DMS53 treated with DMSO at 0.1 percent for 48 hours (cell line): ENCODE results near the gene ADARB2.

ENCODE experiments used
- DNase-seq: peaks from one replicate; lab custom pipeline; 2025; ENCODE audit not compliant: unreplicated experiment; lab: John Stamatoyannopoulos, UW

Gene ADARB2

DNA sequence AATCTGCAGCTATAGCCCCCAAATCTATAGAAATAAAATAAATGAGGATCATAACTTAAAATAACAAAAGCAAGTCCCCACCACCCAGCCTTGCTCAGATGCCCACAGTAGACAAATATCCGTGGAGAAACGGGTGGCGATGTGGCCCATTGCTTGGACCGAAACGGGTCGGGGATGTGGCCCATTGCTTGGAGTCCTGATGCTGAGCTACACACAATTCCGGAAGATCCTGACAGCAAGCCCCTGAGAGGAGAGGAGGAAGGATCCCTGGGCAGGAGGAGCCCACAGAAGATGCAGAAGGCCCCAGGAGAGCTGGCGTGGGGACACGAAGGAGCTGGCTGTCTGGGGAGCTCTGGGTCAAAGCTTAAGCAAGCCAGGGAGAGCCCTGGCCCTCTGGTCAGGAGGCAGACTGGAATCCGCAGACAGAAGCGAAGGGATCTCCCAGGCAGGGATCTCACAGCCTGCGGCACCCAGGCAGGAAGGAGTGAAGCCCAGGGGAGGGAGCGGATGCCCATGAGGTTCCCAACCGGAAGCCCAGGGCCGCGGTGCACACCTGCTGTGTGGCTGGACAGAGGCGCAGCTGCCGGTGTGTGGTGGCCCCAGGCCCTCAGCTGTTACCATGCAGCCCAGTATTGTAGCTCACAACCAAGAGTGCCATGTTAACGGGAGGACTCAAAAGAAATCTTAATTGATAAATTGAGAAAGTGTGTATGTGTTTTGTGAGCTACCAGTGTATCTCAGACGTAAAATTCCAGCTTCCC, 138.8 kb downstream of the ADARB2 start:
- DNase-seq: no peak

DNA sequence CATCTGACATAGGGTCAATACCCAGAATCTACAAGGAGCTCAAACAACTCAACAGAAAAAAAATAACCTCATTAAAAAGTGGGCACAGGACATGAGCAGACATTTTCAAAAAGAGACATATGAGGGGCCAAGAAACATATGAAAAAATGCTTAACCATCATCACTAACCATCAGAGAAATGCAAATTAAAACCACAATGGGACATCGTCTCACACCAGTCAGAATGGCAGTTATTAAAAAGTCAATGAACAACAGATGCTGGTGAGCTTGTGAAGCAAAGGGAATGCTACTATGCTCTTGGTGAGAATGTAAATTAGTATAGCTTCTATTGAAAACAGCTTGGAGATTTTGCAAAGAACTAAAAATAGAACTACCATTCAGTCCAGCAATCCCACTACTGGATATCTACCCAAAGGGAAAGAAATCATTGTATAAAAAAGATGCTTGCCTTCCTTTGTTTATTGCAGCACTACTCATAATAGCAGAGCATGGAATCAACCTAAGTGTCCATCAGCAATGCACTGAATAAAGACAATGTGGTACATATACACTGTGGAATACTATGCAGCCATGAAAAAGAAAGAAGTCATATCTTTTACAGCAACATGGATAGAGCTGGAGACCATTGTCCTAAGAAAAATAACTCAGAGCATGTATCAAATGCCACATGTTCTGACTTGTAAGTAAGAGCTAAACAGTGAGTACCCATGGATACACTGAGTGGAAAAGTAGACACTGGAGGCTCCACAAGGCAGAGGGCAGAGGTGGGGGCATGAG, 139.8 kb downstream of the ADARB2 start:
- no peak for DNase-seq

DNA sequence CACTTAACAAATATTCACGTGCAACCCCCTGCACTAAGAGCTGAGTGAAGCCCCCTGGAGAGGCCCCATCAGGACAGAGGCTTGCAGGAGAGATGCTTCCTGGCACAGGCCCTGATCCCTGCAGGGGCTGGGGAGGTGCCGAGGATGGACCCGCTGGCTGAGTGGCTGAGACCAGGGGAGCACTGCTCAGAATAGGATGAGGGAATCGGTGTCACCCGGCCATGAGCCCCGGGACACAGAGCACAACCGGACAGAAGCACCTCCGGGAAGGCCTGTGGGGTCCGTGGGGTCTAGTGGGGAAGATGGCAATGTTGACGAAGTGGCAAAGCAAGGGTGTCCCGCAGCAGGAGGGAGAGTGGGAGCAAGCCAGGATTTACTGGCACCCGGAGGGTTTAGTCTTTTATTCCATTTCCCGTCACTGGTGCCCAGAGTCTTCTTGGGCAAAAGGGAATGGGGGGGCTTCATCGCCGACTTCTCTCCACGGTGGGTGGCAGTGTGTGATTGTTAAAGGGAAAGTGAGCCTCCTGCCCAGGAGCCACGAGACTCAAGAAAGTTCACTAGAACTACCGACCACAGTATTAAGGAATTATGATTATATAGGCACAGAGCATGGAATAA, 140.7 kb downstream of the ADARB2 start:
- no peak for DNase-seq

DNA sequence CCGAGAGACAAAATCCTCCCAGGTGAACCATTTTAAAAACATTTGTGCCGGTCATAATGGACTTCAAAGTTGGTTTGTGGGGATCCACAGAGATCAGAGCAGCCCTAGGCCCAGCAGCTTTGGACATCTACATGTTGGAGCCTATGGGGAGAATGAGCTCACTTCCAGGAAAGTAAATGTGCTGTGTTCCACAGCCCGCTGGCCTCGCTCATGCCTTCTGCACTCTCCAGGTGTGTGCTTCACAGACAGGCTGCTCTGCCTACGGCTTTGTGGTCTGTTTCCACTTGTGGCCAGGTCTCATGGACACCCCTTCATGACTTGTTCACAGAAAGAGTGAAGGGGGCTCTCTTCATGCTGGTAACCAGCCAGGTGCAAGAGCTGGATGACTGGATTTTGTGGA, 141.6 kb downstream of the ADARB2 start:
- no peak for DNase-seq

DNA sequence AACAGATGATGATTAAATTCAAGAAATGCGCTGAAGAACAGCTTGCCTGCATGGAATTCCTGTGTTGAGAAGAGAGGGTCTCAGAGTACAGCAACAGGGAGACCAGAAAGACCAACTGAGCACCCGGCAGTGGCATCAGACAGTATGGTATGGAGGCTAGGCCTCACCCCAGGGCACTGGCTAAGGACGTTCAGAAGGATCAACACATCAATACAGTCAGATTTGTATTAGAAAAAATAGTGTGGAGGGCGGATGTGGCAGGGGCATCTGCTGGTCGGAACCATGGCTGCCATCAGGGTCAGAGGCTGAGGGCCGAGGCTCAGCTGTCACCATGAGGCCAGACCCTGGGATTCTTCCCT, 142.1 kb downstream of the ADARB2 start:
- DNase-seq: no peak

DNA sequence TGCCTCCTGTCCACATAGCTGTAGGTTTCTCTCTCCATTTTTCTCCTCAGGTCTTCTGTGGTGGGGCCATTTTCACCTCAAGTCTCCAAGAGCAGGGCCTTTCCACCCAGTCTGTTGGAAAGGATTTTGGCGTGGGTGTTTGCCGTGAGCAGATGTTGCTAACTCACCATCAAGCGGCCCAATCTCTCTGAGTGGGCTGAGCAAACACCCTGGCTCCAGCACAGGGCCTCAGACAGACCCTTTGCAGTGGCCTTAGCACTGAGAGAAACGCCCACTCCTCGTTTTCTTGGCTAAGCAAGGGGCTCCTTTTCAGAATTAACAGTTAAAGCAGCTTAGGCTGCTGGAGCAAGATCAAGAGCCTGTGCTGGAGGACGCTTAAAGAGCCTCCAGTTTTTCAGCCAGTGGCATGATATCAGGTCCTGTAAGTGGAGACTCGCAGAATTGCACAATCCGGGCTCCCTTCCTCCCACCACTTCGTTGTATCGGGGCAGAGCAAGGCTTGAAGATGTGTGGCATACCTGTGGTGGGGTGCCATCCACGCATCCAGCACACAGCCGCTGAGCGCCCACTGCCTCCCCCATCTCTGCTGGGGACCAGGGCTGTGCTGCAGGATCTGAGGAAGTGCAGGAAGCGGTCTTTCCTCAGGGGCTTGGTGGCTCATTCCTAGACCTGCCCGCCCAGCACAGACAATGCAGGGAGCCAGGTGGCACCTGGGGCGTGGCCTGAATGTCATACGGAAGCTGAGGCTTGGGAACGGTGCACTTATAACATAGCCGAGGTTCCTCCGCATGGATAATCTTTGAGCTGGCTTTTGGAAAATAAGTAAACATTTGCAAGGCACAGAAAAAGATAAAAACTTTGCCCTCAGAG, 142.7 kb downstream of the ADARB2 start:
- DNase-seq: no peak

DNA sequence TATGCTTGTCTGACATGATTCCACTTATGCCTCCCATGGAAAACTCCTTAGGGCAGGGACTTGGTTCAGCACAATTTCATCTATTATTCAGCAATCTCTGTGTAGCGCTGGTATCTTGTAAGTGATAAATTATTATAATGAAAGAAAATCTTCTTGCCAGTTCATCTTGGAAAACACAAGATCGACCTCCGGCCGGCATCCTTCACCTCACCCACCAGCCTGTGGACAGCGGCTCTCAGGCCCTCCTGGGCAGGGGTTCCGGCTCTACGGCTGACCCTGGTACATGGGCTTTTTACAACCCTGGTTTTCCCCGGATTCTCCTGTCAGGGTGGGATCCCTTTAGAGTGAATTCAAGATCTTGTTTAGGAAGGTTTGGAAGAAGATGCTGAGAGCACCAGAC, 145.6 kb downstream of the ADARB2 start:
- DNase-seq: no peak

DNA sequence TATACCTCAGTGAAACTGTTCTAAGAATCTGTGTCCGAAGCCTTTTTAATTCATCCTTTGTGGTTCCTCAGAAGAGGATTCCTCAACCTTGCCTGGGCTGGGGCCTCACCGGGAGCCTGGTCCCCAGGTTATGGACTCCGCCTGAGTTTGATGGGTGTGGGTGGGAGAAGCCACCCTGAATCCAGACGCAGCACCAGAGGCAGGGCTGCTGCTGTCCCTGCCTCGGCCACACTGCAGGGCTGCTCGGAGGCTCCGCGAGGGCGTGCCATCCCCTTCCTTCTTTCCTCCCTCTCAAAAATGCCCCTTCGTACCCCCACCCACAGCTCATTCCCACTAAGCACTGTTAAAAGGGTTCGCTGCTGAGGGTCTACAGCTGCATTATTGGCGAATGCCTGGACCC, 146.3 kb downstream of the ADARB2 start:
- no peak for DNase-seq

DNA sequence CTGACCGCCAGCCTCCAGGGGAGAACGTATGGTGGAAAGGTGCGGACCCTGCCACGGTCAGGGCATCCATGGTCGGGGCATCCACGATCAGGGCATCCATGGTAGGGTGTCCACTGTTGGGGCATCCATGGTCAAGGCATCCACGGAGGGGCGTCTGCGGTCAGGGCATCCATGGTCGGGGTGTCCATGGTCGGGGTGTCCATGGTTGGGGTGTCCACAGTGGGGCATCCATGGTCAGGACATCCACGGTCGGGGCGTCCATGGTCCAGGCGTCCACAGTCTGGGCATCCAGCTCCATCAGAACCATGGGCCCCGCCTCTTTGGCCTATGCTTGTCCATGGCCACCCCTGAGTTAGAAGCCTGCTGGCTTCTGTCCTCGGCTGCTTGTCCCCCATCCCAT, 148.1 kb downstream of the ADARB2 start:
- no peak for DNase-seq

DNA sequence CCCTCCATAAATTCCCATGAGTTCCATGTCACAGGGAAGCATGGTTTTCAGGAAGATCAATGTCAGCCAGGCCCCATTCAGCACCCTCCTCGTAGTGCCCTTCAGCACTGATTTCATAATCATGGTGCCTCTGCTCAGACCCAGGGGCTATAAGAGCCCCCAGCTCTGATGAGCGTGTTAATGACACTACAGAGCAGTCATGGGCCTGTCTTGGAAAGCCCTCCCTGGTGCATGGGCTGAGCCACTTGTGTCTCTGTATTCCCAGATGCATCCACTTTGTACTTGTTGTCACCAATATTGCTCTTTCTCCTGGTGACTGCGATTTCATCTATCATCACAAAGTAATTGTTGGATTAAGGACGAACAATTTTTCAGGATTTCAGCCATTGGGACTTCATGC, 154.6 kb downstream of the ADARB2 start:
- no peak for DNase-seq

DNA sequence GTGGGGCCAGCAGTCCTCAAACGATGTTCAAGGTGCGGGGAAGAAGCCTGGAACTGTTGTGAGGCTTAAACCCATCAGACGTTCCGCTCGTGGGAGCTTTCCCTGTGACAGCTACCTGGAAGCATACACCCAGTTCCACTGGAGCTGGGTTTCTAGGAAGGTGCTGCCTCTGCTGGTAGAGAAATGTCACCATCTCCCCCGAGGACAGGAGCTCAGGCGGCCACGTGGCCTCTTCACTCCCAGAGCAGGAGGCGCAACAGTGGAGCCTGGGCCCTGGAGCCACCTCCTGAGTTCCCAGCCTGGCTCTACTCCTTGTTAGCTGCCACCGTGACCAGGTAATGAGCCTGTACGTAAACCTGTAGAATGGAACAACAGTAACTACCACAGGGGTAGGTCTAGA, 156.1 kb downstream of the ADARB2 start:
- no peak for DNase-seq

DNA sequence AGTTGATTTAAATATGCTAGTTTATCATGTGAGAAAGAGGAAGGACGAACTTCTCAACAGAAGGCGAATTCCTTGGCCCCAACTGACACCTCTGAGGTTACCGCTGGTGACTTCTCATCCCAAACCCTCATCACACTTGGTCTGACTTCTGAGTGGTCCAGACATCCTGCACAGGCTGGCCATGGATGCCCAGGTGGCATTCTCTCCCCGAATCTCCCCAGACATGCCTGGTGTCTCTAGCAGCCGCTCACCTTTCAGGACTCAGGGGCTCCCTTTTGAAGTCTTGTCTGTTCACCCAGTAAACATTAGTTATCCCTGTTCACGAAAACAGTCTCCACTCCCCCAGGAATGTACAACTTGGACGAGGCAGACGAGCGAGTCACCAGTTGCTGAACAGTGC, 157.7 kb downstream of the ADARB2 start:
- DNase-seq: no peak

DNA sequence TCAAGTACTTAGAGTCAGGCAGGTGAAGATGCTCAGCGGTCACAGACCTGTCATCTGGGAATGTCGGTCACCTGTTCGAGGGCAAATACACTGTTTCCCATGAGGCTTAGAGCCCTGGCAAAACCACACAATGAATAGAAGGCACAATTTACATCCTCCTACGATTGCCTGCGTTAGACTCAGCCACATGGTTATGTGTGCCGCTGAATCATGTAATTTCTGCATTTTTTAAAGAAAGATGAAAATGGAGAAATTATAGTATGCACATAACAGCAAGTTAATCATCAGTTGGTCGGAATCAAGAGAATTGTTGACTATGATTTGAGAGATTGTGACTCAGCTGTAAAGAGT, 158.2 kb downstream of the ADARB2 start:
- DNase-seq: no peak

DNA sequence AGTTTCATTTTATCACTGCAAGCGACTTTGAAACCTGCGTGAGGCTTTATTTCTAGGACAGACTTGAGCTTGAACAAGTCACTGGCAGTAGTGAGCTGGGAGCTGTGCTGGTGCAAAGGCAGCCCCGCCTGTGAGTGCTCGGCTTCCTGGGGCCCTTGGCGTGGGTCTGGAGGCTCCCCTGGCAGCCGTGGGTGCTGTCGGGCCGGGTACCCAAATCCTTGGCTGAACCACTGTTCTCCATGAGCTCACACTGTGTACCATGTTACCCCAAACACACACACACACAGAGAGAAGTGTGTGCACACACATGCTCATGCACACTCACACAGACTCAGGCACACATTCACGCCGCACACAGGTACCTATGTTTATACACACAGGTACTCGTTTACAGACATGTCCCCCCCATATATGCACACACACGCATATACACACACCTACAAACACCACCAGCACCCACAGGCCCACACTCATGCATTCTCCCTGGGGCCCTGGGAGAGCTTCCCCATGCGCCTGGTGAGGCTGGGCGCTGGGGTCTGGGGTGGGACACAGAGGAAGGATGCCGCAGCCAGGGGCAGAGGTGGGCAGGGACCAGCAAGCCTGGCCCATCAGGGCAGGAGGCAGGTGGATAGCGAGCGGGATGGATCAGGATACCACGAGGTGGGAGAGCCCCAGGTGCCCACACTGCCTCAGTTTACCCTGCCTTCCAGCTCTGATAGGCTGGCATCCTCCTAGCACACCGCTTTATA, 158.8 kb downstream of the ADARB2 start:
- no peak for DNase-seq

DNA sequence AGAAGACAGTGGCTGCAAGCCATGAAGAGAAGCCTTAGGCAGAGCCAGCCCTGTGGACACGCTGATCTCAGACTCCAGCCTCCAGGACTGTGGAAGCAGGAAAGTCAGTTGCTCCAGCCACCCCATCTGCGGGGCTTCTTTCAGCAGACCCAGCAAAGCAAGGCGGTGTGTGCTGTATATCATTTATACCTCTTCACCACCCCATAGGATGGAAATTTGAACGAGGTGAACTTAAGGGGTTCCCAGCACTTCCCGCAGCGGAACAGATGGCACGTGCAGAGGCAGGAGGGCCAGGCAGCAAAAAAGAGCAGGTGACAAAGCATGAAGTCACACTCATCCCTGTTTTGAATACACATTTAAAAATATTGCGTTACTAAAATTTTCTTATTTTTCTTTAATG, 159.4 kb downstream of the ADARB2 start:
- no peak for DNase-seq

DNA sequence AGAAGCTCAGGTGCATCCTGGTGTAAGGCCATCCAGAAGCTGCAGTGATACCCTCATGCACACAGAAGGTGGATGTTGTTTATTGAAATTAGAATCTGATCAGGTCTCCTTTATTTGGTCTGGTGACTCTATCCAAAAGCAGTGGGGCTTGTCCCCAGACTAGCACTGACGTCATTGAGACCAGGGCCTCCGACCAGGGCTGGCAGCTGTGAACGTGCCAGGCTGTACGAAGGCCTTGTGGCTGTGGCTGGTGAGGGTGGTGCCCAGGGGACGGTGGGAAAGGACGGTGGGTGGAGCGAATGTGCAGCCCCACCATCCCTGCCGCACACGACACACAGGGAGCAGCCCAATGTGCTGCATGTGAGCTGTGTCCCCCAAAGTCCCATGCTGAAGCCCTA, 160.0 kb downstream of the ADARB2 start:
- no peak for DNase-seq

DNA sequence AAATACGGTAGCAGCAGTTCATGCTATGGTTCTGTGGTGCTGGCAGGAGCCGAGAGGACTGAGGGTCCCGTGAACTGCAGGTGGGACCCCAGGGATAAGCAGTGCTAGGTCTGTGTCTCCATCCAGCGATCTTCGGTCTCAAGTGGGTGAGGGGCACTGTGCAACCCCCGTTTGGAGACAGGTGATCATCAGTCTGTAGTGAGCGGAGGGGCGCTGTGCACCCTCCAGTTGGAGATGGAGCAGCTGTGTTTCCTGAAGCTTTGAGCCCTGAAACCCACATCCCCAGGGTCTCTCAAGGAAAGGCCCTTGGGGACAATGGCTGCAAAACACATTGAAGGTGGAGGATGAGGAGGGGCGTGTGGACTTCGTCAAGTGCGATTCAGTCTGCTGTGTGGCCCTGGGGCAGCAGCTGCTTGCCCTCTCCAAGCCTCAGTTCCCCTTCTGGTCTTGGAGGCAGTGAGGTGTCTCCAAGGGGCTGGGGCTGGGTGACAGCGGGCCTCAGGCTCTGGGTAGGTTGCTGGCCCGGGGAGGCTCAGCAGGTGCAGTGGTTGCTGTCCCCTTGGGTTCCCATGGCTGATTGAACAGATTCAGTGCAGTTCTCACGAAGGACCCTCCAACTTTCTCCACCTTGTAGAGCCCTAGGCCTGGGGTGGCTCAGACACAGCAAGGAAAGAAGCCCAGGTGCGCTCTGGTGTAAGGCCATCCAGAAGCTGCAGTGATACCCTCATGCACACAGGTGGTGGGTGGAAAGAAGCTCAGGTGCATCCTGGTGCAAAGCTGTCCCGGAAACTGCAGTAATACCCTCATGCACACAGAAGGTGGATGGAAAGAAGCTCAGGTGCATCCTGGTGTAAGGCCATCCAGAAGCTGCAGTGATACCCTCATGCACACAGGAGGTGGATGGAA, 160.6 kb downstream of the ADARB2 start:
- DNase-seq: no peak

DNA sequence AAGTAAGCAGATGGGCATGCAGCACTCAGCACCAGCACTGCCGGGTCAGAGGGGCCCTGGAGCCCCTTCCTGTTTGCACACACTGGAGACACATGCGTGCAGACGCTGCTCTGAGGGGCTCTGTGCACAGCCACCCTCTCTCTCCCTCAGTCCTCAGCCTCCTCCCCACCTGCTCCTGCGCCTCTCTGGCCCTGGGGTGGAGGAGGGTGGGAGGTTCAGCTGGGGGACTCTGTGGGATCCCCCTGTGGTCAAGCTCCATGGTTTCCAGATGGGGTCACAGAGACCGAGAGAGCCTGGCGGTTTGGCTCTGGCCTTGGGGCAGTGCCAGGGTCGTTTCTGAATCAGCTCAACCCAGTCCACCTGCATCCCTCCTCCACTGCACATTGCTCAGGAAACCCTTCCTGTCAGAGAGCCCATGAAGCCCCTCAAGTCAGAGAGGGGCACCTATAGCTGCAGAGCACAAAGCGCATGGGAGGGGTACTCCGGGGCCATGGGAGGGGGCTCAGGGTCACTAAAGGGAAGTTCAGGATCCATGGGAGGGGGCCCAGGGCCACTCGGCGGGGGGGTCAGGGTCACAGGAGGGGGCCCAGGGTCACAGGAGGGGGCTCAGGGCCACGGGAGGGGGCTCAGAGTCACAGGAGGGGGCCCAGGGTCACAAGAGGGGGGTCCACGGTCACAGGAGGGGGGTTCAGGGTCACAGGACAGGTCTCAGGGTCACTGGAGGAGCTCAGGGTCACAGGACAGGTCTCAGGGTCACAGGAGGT, 161.7 kb downstream of the ADARB2 start:
- no peak for DNase-seq

DNA sequence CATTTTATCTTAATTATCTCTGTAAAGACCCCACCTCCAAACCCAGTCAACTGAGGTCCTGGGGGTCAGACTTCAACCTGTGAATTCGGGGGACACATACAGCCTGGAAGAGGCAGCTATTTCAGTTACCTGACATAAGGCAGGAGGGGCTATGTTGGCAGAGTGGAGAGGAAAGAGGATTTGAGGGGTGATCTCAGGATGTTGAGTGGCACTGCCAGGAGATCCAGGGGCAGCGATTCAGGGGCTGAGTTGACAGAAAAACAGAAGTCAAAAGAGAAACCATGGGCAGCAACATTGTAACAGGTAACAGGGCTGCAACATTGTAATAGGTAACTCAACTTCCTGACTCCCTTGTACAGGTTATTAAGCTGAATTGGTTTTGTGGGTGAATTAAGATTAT, 162.6 kb downstream of the ADARB2 start:
- no peak for DNase-seq
